ENCODE data around the gene ABCA2.

Gene ABCA2

GRCh38 chr9:137051145-137051724 is 23.2 kb upstream of the ABCA2 start:
- FAIRE-seq (no peak), DNase-seq (ENCODE audit: insufficient read length) (no peak)
- TF ChIP-seq POLR2A (IDR thresholded peaks at IDR 0.05; ENCODE audit: low read depth, low read length): no peak

DNA sequence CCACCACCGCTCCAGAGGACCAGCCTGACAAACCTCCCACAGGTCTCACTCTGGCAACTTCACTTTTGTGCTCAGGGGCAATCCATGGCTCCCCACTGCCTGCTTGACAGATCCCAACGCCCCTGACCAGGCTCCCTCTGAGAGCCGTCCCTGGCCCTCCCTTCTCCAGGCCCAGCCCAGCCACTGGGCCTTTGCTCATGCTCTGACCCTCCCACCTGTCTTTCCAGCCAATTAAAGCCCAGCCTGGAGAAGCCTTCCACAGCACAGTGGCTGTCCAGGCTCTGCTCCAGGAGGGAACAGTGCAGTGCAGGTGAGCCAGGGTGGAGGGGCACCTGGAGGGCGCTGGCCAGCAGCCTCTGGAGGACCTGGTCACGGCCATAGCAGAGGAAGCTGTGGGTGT is 22.5 kb upstream of the ABCA2 start:
- no peak for TF ChIP-seq POLR2AphosphoS5 (IDR thresholded peaks at IDR 0.05; ENCODE audit: low read depth, low read length)
- no peak for TF ChIP-seq TAF1 (IDR thresholded peaks at IDR 0.05; ENCODE audit: borderline replicate concordance, low read depth, low read length)
- TF ChIP-seq POLR2A (IDR thresholded peaks at IDR 0.05; ENCODE audit: low read depth, low read length): no peak
- DNase-seq (ENCODE audit: insufficient read length) (no peak), FAIRE-seq (no peak)

DNA sequence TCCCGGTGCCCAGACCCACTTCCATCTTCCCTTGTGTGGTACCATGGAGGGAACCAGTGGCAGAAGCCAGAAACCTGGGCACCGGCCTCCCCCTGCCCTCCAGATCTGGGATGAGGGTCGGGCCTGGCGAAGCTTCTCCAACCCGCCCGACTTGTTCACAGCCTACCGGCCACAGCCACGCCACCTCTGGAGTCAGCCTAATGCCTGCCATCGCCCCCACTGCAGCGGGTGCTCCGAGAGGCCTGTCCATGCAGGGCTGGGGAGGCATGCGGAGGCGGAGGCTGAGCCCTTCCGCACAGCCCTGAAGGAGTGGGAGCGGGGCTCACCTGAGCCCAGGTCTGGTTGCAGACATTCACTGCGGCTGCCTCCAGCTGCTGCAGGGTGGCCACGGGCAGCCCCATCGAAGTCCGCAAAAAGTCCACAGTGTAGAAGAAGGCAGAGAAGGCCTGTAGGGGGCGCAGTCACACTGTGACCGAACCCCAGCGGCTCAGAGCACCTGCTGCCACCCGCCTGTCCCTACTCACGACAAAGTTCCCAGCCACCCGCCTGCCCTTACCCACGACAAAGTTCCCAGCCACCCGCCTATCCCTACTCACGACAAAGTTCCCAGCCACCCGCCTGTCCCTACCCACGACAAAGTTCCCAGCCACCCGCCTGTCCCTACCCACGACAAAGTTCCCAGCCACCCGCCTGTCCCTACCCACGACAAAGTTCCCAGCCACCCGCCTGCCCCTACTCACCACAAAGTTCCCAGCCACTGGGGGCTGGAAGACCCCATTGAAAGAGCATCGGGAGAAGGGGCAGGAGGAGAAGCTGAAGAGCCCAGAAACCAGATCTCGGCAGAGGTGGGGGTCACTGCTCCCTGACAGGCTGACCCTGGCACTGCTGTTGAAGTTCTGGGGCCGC is 21.8 kb upstream of the ABCA2 start:
- TF ChIP-seq POLR2AphosphoS5 (IDR thresholded peaks at IDR 0.05; ENCODE audit: low read depth, low read length): no peak
- no peak for TF ChIP-seq TAF1 (IDR thresholded peaks at IDR 0.05; ENCODE audit: borderline replicate concordance, low read depth, low read length)
- TF ChIP-seq POLR2A (IDR thresholded peaks at IDR 0.05; ENCODE audit: low read depth, low read length): no peak
- no peak for DNase-seq (ENCODE audit: insufficient read length)
- FAIRE-seq: no peak

DNA sequence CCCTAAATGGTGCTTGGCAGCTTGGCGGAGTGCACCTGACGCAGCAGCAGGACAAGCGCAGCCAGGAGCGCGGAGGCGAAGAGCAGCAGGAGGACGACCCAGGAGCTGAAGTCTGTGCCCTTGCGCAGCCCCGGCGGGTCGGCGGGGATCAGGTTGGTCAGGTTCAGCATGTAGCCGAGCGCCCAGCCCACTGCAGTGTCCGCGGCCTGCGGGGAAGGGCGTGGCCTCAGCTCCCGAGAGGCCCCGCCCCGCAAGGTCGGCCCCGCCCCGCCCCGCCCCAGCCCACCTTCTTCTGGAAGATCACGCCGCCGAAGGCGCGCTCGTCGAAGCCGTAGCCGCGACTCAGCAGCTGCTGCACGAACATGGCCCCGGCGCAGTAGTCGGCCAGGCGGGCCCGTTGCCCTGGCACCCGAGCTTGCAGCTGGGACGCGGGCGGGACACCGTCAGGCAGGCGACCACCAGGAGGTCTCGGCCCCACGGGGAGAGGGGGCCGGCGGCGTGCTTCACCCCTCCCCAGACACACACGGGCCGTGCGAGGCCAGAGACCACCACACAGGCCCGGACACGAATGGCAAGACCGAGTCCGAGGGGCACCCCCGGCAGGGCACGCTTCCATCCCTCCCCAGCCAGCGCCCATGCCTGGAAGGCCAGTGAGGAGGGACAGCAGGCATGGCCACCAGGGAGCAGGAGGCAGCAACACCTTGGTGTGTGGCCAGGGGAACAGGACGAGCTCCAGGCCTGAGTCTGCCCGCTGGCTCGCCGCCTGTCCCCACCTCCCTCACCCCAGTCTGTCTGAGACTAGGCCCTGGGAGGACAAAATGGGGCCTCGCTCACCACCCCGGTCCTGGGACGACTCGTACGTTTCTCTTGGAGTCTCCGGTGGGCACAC is 20.9 kb upstream of the ABCA2 start:
- no peak for TF ChIP-seq POLR2A (IDR thresholded peaks at IDR 0.05; ENCODE audit: low read depth, low read length)
- TF ChIP-seq TAF1 (IDR thresholded peaks at IDR 0.05; ENCODE audit: borderline replicate concordance, low read depth, low read length): no peak
- no peak for TF ChIP-seq POLR2AphosphoS5 (IDR thresholded peaks at IDR 0.05; ENCODE audit: low read depth, low read length)
- FAIRE-seq (no peak), DNase-seq (ENCODE audit: insufficient read length) (no peak)

GRCh38 chr9:137046088-137046787 is 18.2 kb upstream of the ABCA2 start, which contains the start of gene NPDC1:
Gene NPDC1 (minus strand): TSS chr9:137046177. CDS start chr9:137045989, 188 bp downstream.
- peak; percentile 97 for DNase-seq (ENCODE audit: insufficient read length)
- FAIRE-seq: peak; percentile 72
- TF ChIP-seq POLR2AphosphoS5 (IDR thresholded peaks at IDR 0.05; ENCODE audit: low read depth, low read length): no peak
- TF ChIP-seq TAF1 (IDR thresholded peaks at IDR 0.05; ENCODE audit: borderline replicate concordance, low read depth, low read length): no peak
- no peak for TF ChIP-seq POLR2A (IDR thresholded peaks at IDR 0.05; ENCODE audit: low read depth, low read length)

DNA sequence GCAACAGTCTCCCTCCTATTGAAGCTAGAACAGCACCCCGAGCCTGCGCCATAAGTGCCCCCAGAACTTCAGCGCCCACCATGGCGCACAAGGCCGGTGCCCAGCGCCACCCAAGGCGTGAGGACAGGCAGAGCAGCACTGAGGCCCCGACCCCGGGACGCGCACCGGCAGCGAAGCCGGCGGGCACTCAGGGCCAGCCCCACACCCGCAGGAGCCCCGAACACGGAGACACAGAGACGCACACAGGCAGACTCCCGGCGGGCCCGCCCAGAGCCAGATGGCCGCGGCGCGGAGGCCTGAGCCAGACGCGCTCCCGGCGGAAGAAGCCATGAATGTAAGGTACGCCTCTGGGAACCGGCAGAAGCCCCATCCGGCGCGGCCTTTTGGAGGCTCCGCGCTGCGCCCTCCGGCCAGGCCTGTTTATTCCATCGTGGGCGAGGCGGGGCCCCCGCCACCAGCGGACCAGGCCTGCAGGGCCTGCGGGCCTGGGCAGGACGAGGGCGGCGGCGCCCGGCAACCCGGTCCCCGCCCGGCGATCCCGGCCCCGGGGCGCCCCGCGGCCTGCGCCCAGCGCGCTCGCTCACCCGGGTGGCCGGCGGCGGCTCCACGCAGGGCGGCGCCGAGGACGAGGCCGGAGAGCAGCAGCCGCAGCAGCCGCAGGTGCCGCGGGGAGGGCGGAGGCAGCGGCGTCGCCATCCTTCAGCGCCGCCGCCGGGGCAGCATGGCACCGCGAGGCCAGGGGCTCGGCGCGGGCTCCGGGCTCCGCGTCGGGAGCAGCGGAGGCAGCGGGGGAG is 17.5 kb upstream of the ABCA2 start:
- FAIRE-seq (no peak), DNase-seq (ENCODE audit: insufficient read length) (no peak)
- TF ChIP-seq POLR2A (IDR thresholded peaks at IDR 0.05; ENCODE audit: low read depth, low read length) (no peak), POLR2AphosphoS5 (IDR thresholded peaks at IDR 0.05; ENCODE audit: low read depth, low read length) (no peak), TAF1 (IDR thresholded peaks at IDR 0.05; ENCODE audit: borderline replicate concordance, low read depth, low read length) (no peak)

DNA sequence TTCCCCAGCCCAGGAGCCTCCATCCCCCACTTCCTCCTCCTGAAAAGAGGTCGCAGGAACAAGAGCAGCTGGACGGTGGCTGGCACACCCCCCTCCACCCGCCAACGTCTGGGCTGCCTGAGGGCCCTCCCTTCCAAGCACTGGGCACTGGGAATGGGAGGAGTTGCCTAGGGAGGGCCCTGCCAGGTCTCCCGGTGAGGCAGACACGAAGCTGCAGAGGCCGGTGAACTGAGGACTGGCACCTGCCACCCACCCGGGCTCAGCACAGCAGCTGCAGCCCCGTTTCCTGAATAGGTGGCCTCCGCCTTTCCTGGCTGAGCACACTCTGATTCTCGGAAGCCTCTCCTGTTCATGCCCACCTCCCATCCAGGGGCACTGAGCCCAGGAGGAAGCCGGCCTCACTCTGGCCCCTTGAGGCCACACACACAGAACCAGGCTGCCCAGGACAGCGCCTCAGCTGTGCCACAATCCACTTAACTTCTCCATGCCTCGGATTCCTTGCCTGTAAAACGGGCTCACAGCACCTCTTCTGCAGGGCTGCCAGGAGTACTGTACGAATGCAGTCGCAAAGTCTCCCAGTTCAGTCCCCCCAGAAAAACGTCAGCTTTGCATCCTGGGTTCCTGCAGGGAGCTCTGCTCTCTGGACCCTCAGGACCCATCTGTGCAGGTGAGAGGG is 16.6 kb upstream of the ABCA2 start:
- no peak for DNase-seq (ENCODE audit: insufficient read length)
- no peak for TF ChIP-seq POLR2A (IDR thresholded peaks at IDR 0.05; ENCODE audit: low read depth, low read length)
- no peak for TF ChIP-seq TAF1 (IDR thresholded peaks at IDR 0.05; ENCODE audit: borderline replicate concordance, low read depth, low read length)
- TF ChIP-seq POLR2AphosphoS5 (IDR thresholded peaks at IDR 0.05; ENCODE audit: low read depth, low read length): no peak
- no peak for FAIRE-seq

DNA sequence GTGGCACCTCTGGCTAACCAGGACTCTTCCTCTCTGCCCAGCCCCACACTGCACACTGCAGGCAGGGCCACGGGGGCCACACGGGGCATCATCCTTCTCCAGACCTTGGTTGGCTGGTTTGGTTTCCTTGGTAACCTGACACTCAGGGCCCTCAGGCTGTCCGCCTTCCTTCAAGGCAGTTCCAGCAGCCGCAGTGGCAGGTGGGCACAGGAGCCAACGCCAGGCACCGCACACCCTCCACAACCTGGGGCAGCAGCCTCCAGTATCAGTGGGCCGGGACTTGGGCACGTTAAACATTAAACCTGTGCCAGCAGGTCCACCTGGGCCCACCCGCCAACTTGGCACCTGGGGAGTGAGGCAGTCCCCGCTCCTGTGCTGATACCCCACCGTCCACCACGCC is 16.0 kb upstream of the ABCA2 start:
- no peak for DNase-seq (ENCODE audit: insufficient read length)
- TF ChIP-seq POLR2A (IDR thresholded peaks at IDR 0.05; ENCODE audit: low read depth, low read length) (no peak), TAF1 (IDR thresholded peaks at IDR 0.05; ENCODE audit: borderline replicate concordance, low read depth, low read length) (no peak), POLR2AphosphoS5 (IDR thresholded peaks at IDR 0.05; ENCODE audit: low read depth, low read length) (no peak)
- FAIRE-seq: no peak

GRCh38 chr9:137042751-137043727 is 15.0 kb upstream of the ABCA2 start:
- FAIRE-seq (no peak), DNase-seq (ENCODE audit: insufficient read length) (no peak)
- TF ChIP-seq POLR2AphosphoS5 (IDR thresholded peaks at IDR 0.05; ENCODE audit: low read depth, low read length): no peak
- no peak for TF ChIP-seq POLR2A (IDR thresholded peaks at IDR 0.05; ENCODE audit: low read depth, low read length)
- TF ChIP-seq TAF1 (IDR thresholded peaks at IDR 0.05; ENCODE audit: borderline replicate concordance, low read depth, low read length): no peak
